Prostate gland (tissue), 2 donors: Measurements from ENCODE around the gene TMEM30A. TPM values are rescaled to one million over a fixed set of nuclear protein-coding genes. Genes with fewer than 3 reads are reported as not detected.

Experiments used
- DNase-seq: peaks from one replicate; pipeline ENCODE4 v3.0.0-alpha.2; 2019; ENCODE audit warnings: low spot score
- H3K27ac ChIP-seq, 2 donors: fragments of 200-600 bp; sonication (generic); 2 replicates each; pipeline ENCODE4 v1.5.1; 2017 to 2019
- H3K27me3 ChIP-seq: fragments of 200-600 bp; sonication (generic); replicated peaks from 2 replicates; pipeline ENCODE4 v1.5.1; 2019; ENCODE audit not compliant: insufficient read depth
- H3K36me3 ChIP-seq, 2 donors: fragments of 200-600 bp; sonication (generic); 1 replicate in 1 of 2; 2 replicates in 1 of 2; pipeline versions ENCODE4 v1.5.1 to v1.8.1; 2017 to 2019
- H3K4me1 ChIP-seq: fragments of 200-600 bp; sonication (generic); replicated peaks from 2 replicates; pipeline ENCODE4 v1.5.1; 2019
- H3K4me3 ChIP-seq, 2 donors: fragments of 200-600 bp; sonication (generic); 2 replicates each; pipeline ENCODE4 v1.5.1; 2017 to 2019
- H3K9me3 ChIP-seq: fragments of 200-600 bp; sonication (generic); 2 replicates; pipeline ENCODE4 v1.5.1; 2017
- CTCF ChIP-seq, 4 experiments: fragments of 200-600 bp in 2 of 4; fragments of 450-650 bp in 2 of 4; sonication (generic) in 2 of 4; IDR thresholded peaks; 1 replicate in 3 of 4; 2 replicates in 1 of 4; pipeline ENCODE4 v1.5.1; 2016 to 2019; ENCODE audit warnings: antibody characterized with exemption in 4 of 4, mild to moderate bottlenecking in 2 of 4, moderate library complexity in 2 of 4
- POLR2A ChIP-seq: fragments of 450-650 bp; IDR thresholded peaks from one replicate; pipeline ENCODE4 v1.6.1; 2016; ENCODE audit warnings: antibody characterized with exemption, mild to moderate bottlenecking
- POLR2AphosphoS5 ChIP-seq: sonication (generic); formaldehyde crosslinking; IDR thresholded peaks from one replicate; pipeline ENCODE4 v1.6.1; 2017; ENCODE audit warnings: antibody characterized with exemption
- WGBS: methylation state at CpG from one replicate; pipeline ENCODE4 v1.1.5; 2018; 5-methylcytosine and 5-hydroxymethylcytosine counted together
- intact Hi-C: fragments of 100-400 bp; cut with DNase I; formaldehyde crosslinking; loops from one replicate; pipeline ENCODE4 v1.14.2; 2022
- total RNA-seq, 2 donors: library from RNA; depleted of rRNA; stranded (reverse); fragments of >200 nt; gene quantifications; one replicate each; pipeline ENCODE4 v1.1.0, GENCODE V29; 2016

The TMEM30A gene
- total RNA-seq, 2 donors from 2014 or later = 60.5 to 82.3 TPM

GRCh38 chr6:75308250-75308988, 23.8 kb upstream of the TMEM30A start:
- Histone ChIP-seq H3K4me3 (no peak overlapping the region), H3K9me3 (no peaks in the 10 kb centered on the region), H3K36me3 (no peaks in the 10 kb centered on the region), H3K27ac (no peak overlapping the region), H3K27me3 (no peaks in the 10 kb centered on the region), H3K4me1 (no peaks in the 10 kb centered on the region)
- 77% methylated on average over 11 of the region's 11 CpGs for WGBS
- no peak for DNase-seq
- intact Hi-C loops = loop anchor here (2.0 kb wide), 1 partner anchor 34 kb away; no protein-coding TSS in a partner anchor
- TF ChIP-seq POLR2AphosphoS5 = no peak
- TF ChIP-seq CTCF (IDR thresholded peaks at IDR 0.05) = no peak
- TF ChIP-seq POLR2A = no peak

- WGBS = 58% methylated on average over 2 of the region's 2 CpGs
- Histone ChIP-seq H3K36me3 (no peaks in the 10 kb centered on the region), H3K9me3 (no peaks in the 10 kb centered on the region), H3K4me3 (no peak overlapping the region), H3K27me3 (no peaks in the 10 kb centered on the region), H3K27ac (no peak overlapping the region), H3K4me1 (no peaks in the 10 kb centered on the region)
- no peak for DNase-seq
- no peak for TF ChIP-seq POLR2AphosphoS5
- no peak for TF ChIP-seq CTCF (IDR thresholded peaks at IDR 0.05)
- no peak for TF ChIP-seq POLR2A
- intact Hi-C loops = loop anchor here (2.0 kb wide), 1 partner anchor 35 kb away; no protein-coding TSS in a partner anchor
Measured at GRCh38 chr6:75307364-75308004, 22.9 kb upstream of the TMEM30A start.

GRCh38 chr6:75306064-75306463, 21.5 kb upstream of the TMEM30A start:
- intact Hi-C loops = no loop called here
- H3K27ac ChIP-seq = no peak overlapping the region

DNA sequence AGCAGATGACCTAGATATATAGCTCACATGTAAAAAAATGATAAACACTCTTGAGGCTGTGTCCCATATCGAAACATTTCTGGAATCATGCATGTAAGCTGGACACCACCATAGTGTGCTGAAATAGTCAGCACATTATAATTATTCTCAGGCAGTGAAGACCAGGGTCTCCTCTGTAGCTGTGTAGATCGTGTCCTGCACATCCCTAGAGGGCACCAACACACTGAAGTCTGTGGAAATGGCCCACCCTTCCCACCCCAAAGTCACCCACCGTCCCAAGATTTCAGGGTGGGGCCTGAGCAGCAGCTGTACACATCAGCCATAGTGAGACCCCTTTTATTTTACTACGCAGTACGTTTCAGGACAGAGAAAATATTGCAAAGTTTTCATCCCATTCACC, 21.0 kb upstream of the TMEM30A start:
- 56% methylated on average over 5 of the region's 5 CpGs for WGBS
- H3K27ac ChIP-seq = no peak overlapping the region
- TF ChIP-seq POLR2A (no peak), POLR2AphosphoS5 (no peak), CTCF (IDR thresholded peaks at IDR 0.05) (no peak)
- no peaks in the 10 kb centered on the region for H3K27me3 ChIP-seq
- no peaks in the 10 kb centered on the region for H3K36me3 ChIP-seq
- no peak for DNase-seq
- H3K4me3 ChIP-seq = no peak overlapping the region
- no peaks in the 10 kb centered on the region for H3K9me3 ChIP-seq
- H3K4me1 ChIP-seq = no peaks in the 10 kb centered on the region
- intact Hi-C loops = no loop called here

More at GRCh38 chr6:75306064-75306463, 21.5 kb upstream of the TMEM30A start:
- H3K4me1 ChIP-seq = no peaks in the 10 kb centered on the region
- no peak for DNase-seq
- WGBS = 31% methylated on average over 3 of the region's 3 CpGs
- no peaks in the 10 kb centered on the region for H3K9me3 ChIP-seq
- H3K4me3 ChIP-seq = no peak overlapping the region
- H3K36me3 ChIP-seq = no peaks in the 10 kb centered on the region
- no peaks in the 10 kb centered on the region for H3K27me3 ChIP-seq
- TF ChIP-seq CTCF (IDR thresholded peaks at IDR 0.05) = no peak

- Histone ChIP-seq H3K36me3 (no peaks in the 10 kb centered on the region), H3K27ac (no peak overlapping the region), H3K9me3 (no peaks in the 10 kb centered on the region), H3K27me3 (no peaks in the 10 kb centered on the region), H3K4me3 (no peak overlapping the region), H3K4me1 (no peaks in the 10 kb centered on the region)
- DNase-seq = no peak
- intact Hi-C loops = no loop called here
- no peak for TF ChIP-seq POLR2A
- TF ChIP-seq CTCF (IDR thresholded peaks at IDR 0.05) = no peak
- TF ChIP-seq POLR2AphosphoS5 = no peak
- 92% methylated on average over 3 of the region's 3 CpGs for WGBS
Measured at GRCh38 chr6:75302280-75302679, 17.7 kb upstream of the TMEM30A start.
